ENCODE data around the gene DNER. TPM values are rescaled to one million over a fixed set of nuclear protein-coding genes. Genes with fewer than 3 reads are reported as not detected.

DNER gene
- total RNA-seq, 2 donors from 2014 or later: 17.6 to 28.4 TPM

GRCh38 chr2:229392196-229392595 lies 322.2 kb downstream of the DNER start:
- Histone ChIP-seq H3K36me3 (no peaks in the 10 kb centered on the region), H3K4me3 (no peak overlapping the region), H3K9me3 (peaks cover 0 to 11% of the 10 kb centered on the region in 2 donors), H3K4me1 (no peaks in the 10 kb centered on the region), H3K27me3 (no peaks in the 10 kb centered on the region), H3K27ac (peak overlapping the region; percentile 26 to 57)
- no peak for TF ChIP-seq CTCF (IDR thresholded peaks at IDR 0.05)
- no peak for DNase-seq (ENCODE audit: low spot score)

GRCh38 chr2:229388731-229389130 lies 325.6 kb downstream of the DNER start:
- no peak overlapping the region for H3K4me3 ChIP-seq
- H3K27ac ChIP-seq: peak overlapping the region in 1 of 2 donors; percentile 11
- H3K27me3 ChIP-seq: no peaks in the 10 kb centered on the region
- no peaks in the 10 kb centered on the region for H3K4me1 ChIP-seq
- no peak for DNase-seq (ENCODE audit: low spot score)
- TF ChIP-seq CTCF (IDR thresholded peaks at IDR 0.05): no peak
- H3K36me3 ChIP-seq: no peaks in the 10 kb centered on the region
- H3K9me3 ChIP-seq: peaks cover 0 to 26% of the 10 kb centered on the region in 2 donors

GRCh38 chr2:229387866-229388265 lies 326.5 kb downstream of the DNER start:
- Histone ChIP-seq H3K36me3 (no peaks in the 10 kb centered on the region), H3K27ac (peak overlapping the region in 1 of 2 donors; percentile 14), H3K27me3 (no peaks in the 10 kb centered on the region), H3K4me3 (no peak overlapping the region), H3K9me3 (peaks cover 0 to 26% of the 10 kb centered on the region in 2 donors), H3K4me1 (no peaks in the 10 kb centered on the region)
- no peak for TF ChIP-seq CTCF (IDR thresholded peaks at IDR 0.05)
- no peak for DNase-seq (ENCODE audit: low spot score)

- Histone ChIP-seq H3K4me1 (no peaks in the 10 kb centered on the region), H3K36me3 (no peaks in the 10 kb centered on the region), H3K27me3 (no peaks in the 10 kb centered on the region), H3K9me3 (peaks cover 0 to 16% of the 10 kb centered on the region in 2 donors), H3K27ac (no peak overlapping the region), H3K4me3 (no peak overlapping the region)
- no peak for TF ChIP-seq CTCF (IDR thresholded peaks at IDR 0.05)
- DNase-seq (ENCODE audit: low spot score): no peak
Measured at GRCh38 chr2:229380101-229380625, 334.2 kb downstream of the DNER start.

GRCh38 chr2:229378386-229378785 lies 336.0 kb downstream of the DNER start:
- no peaks in the 10 kb centered on the region for H3K4me1 ChIP-seq
- no peak overlapping the region for H3K4me3 ChIP-seq
- DNase-seq (ENCODE audit: low spot score): no peak
- no peaks in the 10 kb centered on the region for H3K27me3 ChIP-seq
- H3K27ac ChIP-seq: no peak overlapping the region
- peaks cover 0 to 6% of the 10 kb centered on the region in 2 donors for H3K9me3 ChIP-seq
- no peak for TF ChIP-seq CTCF (IDR thresholded peaks at IDR 0.05)
- H3K36me3 ChIP-seq: no peaks in the 10 kb centered on the region

- no peaks in the 10 kb centered on the region for H3K27me3 ChIP-seq
- no peak for TF ChIP-seq CTCF (IDR thresholded peaks at IDR 0.05)
- no peaks in the 10 kb centered on the region for H3K4me1 ChIP-seq
- no peak overlapping the region for H3K27ac ChIP-seq
- H3K4me3 ChIP-seq: no peak overlapping the region
- no peaks in the 10 kb centered on the region for H3K9me3 ChIP-seq
- H3K36me3 ChIP-seq: no peaks in the 10 kb centered on the region
- DNase-seq (ENCODE audit: low spot score): no peak
Measured at GRCh38 chr2:229376866-229377265, 337.5 kb downstream of the DNER start.

All from right atrium auricular region (tissue), 2 donors.